HepG2 (cell line): ENCODE measurements around the gene USP25. TPM values are rescaled to one million over a fixed set of nuclear protein-coding genes. Genes with fewer than 3 reads are reported as not detected.

Experiments
- ATAC-seq: fragments of 200-7000 bp; cut with Tn5 transposase; 3 replicates; pipeline ENCODE4 v1.9.1; 2020; ENCODE audit warnings: mild to moderate bottlenecking, moderate library complexity
- BruUV-seq: library from RNA; stranded (reverse); fragments of 400-500 nt; replicated peaks from 2 replicates; lab custom pipeline; 2021; lab: Mats Ljungman, UMichigan
- CTCF ChIA-PET: fragments of 300-600 bp; formaldehyde crosslinking; extraction: SDS; loops from one replicate; lab custom pipeline; 2021; ENCODE audit warnings: low total read pairs, inconsistent platforms, low intra/inter-chr PET ratio; lab: Yijun Ruan, JAX
- POLR2A ChIA-PET: fragments of 350-600 bp; sonication (Branson Sonifier 250); formaldehyde crosslinking; loops from one replicate; lab custom pipeline; 2020; ENCODE audit warnings: antibody characterized with exemption, inconsistent platforms; lab: Yijun Ruan, JAX
- DNase-seq: peaks from one replicate; pipeline ENCODE4 v3.0.0-alpha.2; 2015; ENCODE audit warnings: low spot score
- FAIRE-seq: peaks from 3 replicates; lab custom pipeline; 2011; peaks lifted over from hg19 to GRCh38; lab: Jason Lieb, UNC
- H2AFZ ChIP-seq: one replicate; pipeline ENCODE4 v1.6.1; 2011; ENCODE audit warnings: low read length, inconsistent platforms
- H3K27ac ChIP-seq: fragments of 300-600 bp; 3 replicates; pipeline ENCODE4 v1.8.0; 2011; ENCODE audit warnings: mixed run types, mild to moderate bottlenecking, mixed read lengths, low read length, inconsistent platforms; ENCODE audit not compliant: insufficient read depth; ENCODE audit errors: extremely low read length
- H3K27me3 ChIP-seq, 2 experiments: fragments of 200-600 bp in 1 of 2; 2 replicates in 1 of 2; 3 replicates in 1 of 2; pipeline versions ENCODE4 v1.6.0 to v1.8.0; 2011; ENCODE audit warnings: low read length in 2 of 2, mild to moderate bottlenecking in 2 of 2, moderate library complexity in 2 of 2, inconsistent platforms in 1 of 2; ENCODE audit not compliant: insufficient read depth in 2 of 2, control insufficient read depth in 1 of 2
- H3K36me3 ChIP-seq, 2 experiments: fragments of 200-600 bp in 1 of 2; replicated peaks in 1 of 2; 2 replicates in 1 of 2; 3 replicates in 1 of 2; pipeline versions ENCODE4 v1.5.1 to v1.8.0; 2011; ENCODE audit warnings: low read length in 2 of 2, inconsistent platforms in 1 of 2; ENCODE audit not compliant: insufficient read depth in 2 of 2, control insufficient read depth in 1 of 2
- H3K4me1 ChIP-seq: 2 replicates; pipeline ENCODE4 v1.5.1; 2012; ENCODE audit warnings: low read length, inconsistent platforms; ENCODE audit not compliant: insufficient read depth
- H3K4me2 ChIP-seq: 2 replicates; pipeline ENCODE4 v1.6.0; 2011; ENCODE audit warnings: low read depth, low read length, inconsistent platforms
- H3K4me3 ChIP-seq, 3 experiments: fragments of 200-600 bp in 1 of 3; sonication (generic), shearing (Covaris generic) in 1 of 3; replicated peaks in 1 of 3; 2 replicates each; pipeline ENCODE4 v1.5.1; 2011 to 2016; ENCODE audit warnings: low read length in 3 of 3, inconsistent platforms in 2 of 3, low read depth in 2 of 3, mild to moderate bottlenecking in 2 of 3, control low read depth in 1 of 3, mixed read lengths in 1 of 3; ENCODE audit not compliant: insufficient read depth in 1 of 3
- H3K79me2 ChIP-seq: one replicate; pipeline ENCODE4 v1.6.1; 2011; ENCODE audit warnings: low read length, inconsistent platforms; ENCODE audit not compliant: insufficient read depth
- H3K9ac ChIP-seq: 2 replicates; pipeline ENCODE4 v1.6.0; 2011; ENCODE audit warnings: mild to moderate bottlenecking, low read depth, low read length, inconsistent platforms; ENCODE audit not compliant: insufficient read depth
- H3K9me3 ChIP-seq: 2 replicates; pipeline ENCODE4 v1.5.1; 2012; ENCODE audit warnings: mild to moderate bottlenecking, low read length
- H4K20me1 ChIP-seq: 2 replicates; pipeline ENCODE4 v1.6.0; 2011; ENCODE audit warnings: inconsistent platforms, mild to moderate bottlenecking, low read length, moderate library complexity; ENCODE audit not compliant: insufficient read depth
- CENPX ChIP-seq: sonication (generic); formaldehyde crosslinking; IDR thresholded peaks from 2 replicates; pipeline ENCODE4 v1.9.0; 2021; ENCODE audit warnings: mild to moderate bottlenecking, missing genetic modification reagents, moderate library complexity
- FOXK1 ChIP-seq: sonication (generic); formaldehyde crosslinking; IDR thresholded peaks from 2 replicates; pipeline ENCODE4 v1.4.0; 2020; ENCODE audit warnings: low read depth, missing genetic modification reagents, borderline replicate concordance
- GABPA ChIP-seq, 2 experiments: IDR thresholded peaks; 2 replicates each; pipeline ENCODE4 v1.6.1; 2011 to 2016; ENCODE audit warnings: low read depth in 2 of 2, low read length in 1 of 2, missing biosample characterization in 1 of 2, missing genetic modification characterization in 1 of 2
- HIVEP1 ChIP-seq: sonication (generic); formaldehyde crosslinking; IDR thresholded peaks from 2 replicates; pipeline ENCODE4 v1.4.0; 2020; ENCODE audit warnings: mild to moderate bottlenecking, missing genetic modification reagents
- JUND ChIP-seq: sonication (generic); formaldehyde crosslinking; IDR thresholded peaks from 2 replicates; pipeline ENCODE4 v1.8.0; 2022; ENCODE audit warnings: mild to moderate bottlenecking, missing genetic modification reagents
- KLF6 ChIP-seq: IDR thresholded peaks from 2 replicates; pipeline ENCODE4 v1.8.0; 2016; ENCODE audit warnings: missing biosample characterization, missing genetic modification reagents
- NR1H2 ChIP-seq: sonication (generic); formaldehyde crosslinking; IDR thresholded peaks from 2 replicates; pipeline ENCODE4 v1.8.1; 2022; ENCODE audit warnings: low read depth, missing genetic modification reagents, borderline replicate concordance
- RARA ChIP-seq: IDR thresholded peaks from 2 replicates; pipeline ENCODE4 v1.6.1; 2016; ENCODE audit warnings: missing genetic modification reagents, missing compliant biosample characterization
- TFDP1 ChIP-seq: IDR thresholded peaks from 2 replicates; pipeline ENCODE4 v1.6.1; 2016; ENCODE audit warnings: missing compliant biosample characterization, missing genetic modification reagents, borderline replicate concordance
- THAP7 ChIP-seq: sonication (generic); formaldehyde crosslinking; IDR thresholded peaks from 2 replicates; pipeline ENCODE4 v1.8.1; 2023; ENCODE audit warnings: mild to moderate bottlenecking, missing genetic modification reagents
- ZBTB39 ChIP-seq: sonication (generic); formaldehyde crosslinking; IDR thresholded peaks from 2 replicates; pipeline ENCODE4 v1.5.0; 2020; ENCODE audit warnings: missing genetic modification reagents
- ZFP62 ChIP-seq: sonication (generic); formaldehyde crosslinking; IDR thresholded peaks from 2 replicates; pipeline ENCODE4 v1.4.0; 2020; ENCODE audit warnings: missing genetic modification reagents
- ZNF549 ChIP-seq: sonication (generic); formaldehyde crosslinking; IDR thresholded peaks from 2 replicates; pipeline ENCODE4 v1.5.0; 2020; ENCODE audit warnings: missing genetic modification reagents
- ZSCAN21 ChIP-seq: sonication (generic); formaldehyde crosslinking; IDR thresholded peaks from 2 replicates; pipeline ENCODE4 v1.8.0; 2022; ENCODE audit warnings: mild to moderate bottlenecking, missing genetic modification reagents, moderate library complexity, borderline replicate concordance
- WGBS: methylation state at CpG from one replicate; pipeline ENCODE4 v1.1.6; 2017; ENCODE audit warnings: low lambda C conversion rate; 5-methylcytosine and 5-hydroxymethylcytosine counted together
- in situ Hi-C: cut with HindIII; loops from 2 replicates; pipeline ENCODE4 v1.10.0; 2017; ENCODE audit warnings: low pct_unique_long_range_greater_than_20kb; ENCODE audit not compliant: extremely low pct_ligation_motif_present
- intact Hi-C: fragments of 100-400 bp; cut with micrococcal nuclease; formaldehyde crosslinking; loops from one replicate; pipeline ENCODE4 v1.10.0; 2022; ENCODE audit not compliant: unreplicated experiment
- polyA plus RNA-seq, 8 experiments: library from polyadenylated mRNA; depleted of rRNA in 3 of 8; stranded (reverse) in 7 of 8; unstranded in 1 of 8; fragments of >200 nt; fragmentation: Illumina TruSeq in 4 of 8; extraction: Trizol in 4 of 8; gene quantifications; 2 replicates each; pipeline versions ENCODE4 v1.2.1 to v1.2.3, GENCODE V29; 2011 to 2016; ENCODE audit warnings: low read depth in 4 of 8, missing spikeins in 1 of 8, mixed read lengths in 1 of 8; ENCODE audit not compliant: insufficient read depth in 1 of 8
- total RNA-seq, 5 experiments: library from RNA; depleted of rRNA; stranded (reverse); fragments of >200 nt; fragmentation: Illumina TruSeq; extraction: Trizol; gene quantifications; 2 replicates each; pipeline ENCODE4 v1.2.3, GENCODE V29; 2016; ENCODE audit warnings: low read depth in 1 of 5
- TF ChIP-seq, protein P1 (sequence below): sonication (generic); formaldehyde crosslinking; IDR thresholded peaks from 2 replicates; pipeline ENCODE4 v1.5.0; 2020; ENCODE audit warnings: missing genetic modification reagents, mild to moderate bottlenecking, borderline replicate concordance
- TF ChIP-seq, protein P2 (sequence below): sonication (generic); formaldehyde crosslinking; IDR thresholded peaks from 2 replicates; pipeline ENCODE4 v1.8.1; 2023; ENCODE audit warnings: mild to moderate bottlenecking, inconsistent platforms, moderate library complexity, missing genetic modification reagents, borderline replicate concordance

Gene USP25
- total and polyA plus RNA-seq, 2 of the 13 experiments (the other 11 are each of a cell fraction or from before 2014, with no cell fraction given), result 12.4 to 26.3 TPM

GRCh38 chr21:15768045-15768601 is 38.3 kb downstream of the USP25 start:
- H4K20me1 ChIP-seq, result 0 out of 2 replicates have a peak, but pooled peaks cover 2% of the 10 kb centered on the region
- no peaks in the 10 kb centered on the region for H3K27me3 ChIP-seq
- intact Hi-C loops (no loop called here), in situ Hi-C loops (no loop called here)
- POLR2A ChIA-PET, result no interaction called here
- ATAC-seq, result no peak
- BruUV-seq, result no TSS peak
- H3K4me2 ChIP-seq, result no peak overlapping the region
- H3K36me3 ChIP-seq, result peaks cover 0 to 14% of the 10 kb centered on the region in 2 experiments; a peak in 1 of 5 replicates
- no peak for DNase-seq
- H3K9me3 ChIP-seq, result no peaks in the 10 kb centered on the region
- H3K4me1 ChIP-seq, result peaks cover 17% of the 10 kb centered on the region
- no peak for FAIRE-seq
- H3K79me2 ChIP-seq, result peaks cover 9% of the 10 kb centered on the region
- H3K27ac ChIP-seq, result no peak overlapping the region
- H2AFZ ChIP-seq, result no peak overlapping the region
- CTCF ChIA-PET, result no interaction called here
- H3K9ac ChIP-seq, result no peak overlapping the region
- 98% methylated on average over 5 of the region's 5 CpGs for WGBS
- H3K4me3 ChIP-seq, result no peak overlapping the region
- TF ChIP-seq ZFP62 (no peak), CENPX (no peak), FOXK1 (CRISPR knock-in tag) (no peak), ZNF549 (CRISPR knock-in tag) (no peak), RARA (CRISPR knock-in tag) (no peak), TFDP1 (CRISPR knock-in tag) (no peak), ZBTB39 (CRISPR knock-in tag) (no peak), KLF6 (no peak), GABPA (IDR thresholded peaks at IDR 0.05; ENCODE audit: low read depth, low read length) (no peak), GABPA (CRISPR knock-in tag; IDR thresholded peaks at IDR 0.05; ENCODE audit: low read depth) (no peak), ZSCAN21 (CRISPR knock-in tag) (no peak), NR1H2 (CRISPR knock-in tag) (no peak), JUND (CRISPR knock-in tag) (no peak), THAP7 (no peak), HIVEP1 (CRISPR knock-in tag) (no peak)
- TF ChIP-seq, protein P1, sequence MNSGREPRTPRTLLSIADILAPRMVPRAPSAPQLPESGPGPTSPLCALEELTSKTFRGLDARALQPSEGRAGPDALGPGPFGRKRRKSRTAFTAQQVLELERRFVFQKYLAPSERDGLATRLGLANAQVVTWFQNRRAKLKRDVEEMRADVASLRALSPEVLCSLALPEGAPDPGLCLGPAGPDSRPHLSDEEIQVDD (CRISPR knock-in tag), result no peak
- TF ChIP-seq, protein P2, sequence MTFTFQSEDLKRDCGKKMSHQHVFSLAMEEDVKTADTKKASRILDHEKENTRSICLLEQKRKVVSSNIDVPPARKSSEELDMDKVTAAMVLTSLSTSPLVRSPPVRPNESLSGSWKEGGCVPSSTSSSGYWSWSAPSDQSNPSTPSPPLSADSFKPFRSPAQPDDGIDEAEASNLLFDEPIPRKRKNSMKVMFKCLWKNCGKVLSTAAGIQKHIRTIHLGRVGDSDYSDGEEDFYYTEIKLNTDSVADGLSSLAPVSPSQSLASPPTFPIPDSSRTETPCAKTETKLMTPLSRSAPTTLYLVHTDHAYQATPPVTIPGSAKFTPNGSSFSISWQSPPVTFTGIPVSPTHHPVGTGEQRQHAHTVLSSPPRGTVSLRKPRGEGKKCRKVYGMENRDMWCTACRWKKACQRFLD (CRISPR knock-in tag), result no peak
